Esophagus muscularis mucosa (tissue), 4 donors: Measurements from ENCODE around the gene PRKD1. TPM values are rescaled to one million over a fixed set of nuclear protein-coding genes. Genes with fewer than 3 reads are reported as not detected.

Experiments
- DNase-seq: peaks from one replicate; pipeline ENCODE4 v3.0.0-alpha.2; 2017; ENCODE audit errors: extremely low spot score
- H3K27ac ChIP-seq, 4 donors: fragments of 200-600 bp; sonication (generic); replicated peaks in 1 of 4; 1 replicate in 3 of 4; 2 replicates in 1 of 4; pipeline ENCODE4 v1.5.1; 2016 to 2019; ENCODE audit warnings: mild to moderate bottlenecking in 1 of 4
- H3K27me3 ChIP-seq, 4 donors: fragments of 200-600 bp; sonication (generic); one replicate each; pipeline versions ENCODE4 v1.5.1 to v1.6.0; 2016 to 2019
- H3K36me3 ChIP-seq, 4 donors: fragments of 200-600 bp; sonication (generic); one replicate each; pipeline ENCODE4 v1.5.1; 2016 to 2019
- H3K4me1 ChIP-seq, 4 donors: fragments of 200-600 bp; sonication (generic); one replicate each; pipeline ENCODE4 v1.5.1; 2016 to 2019
- H3K4me3 ChIP-seq, 4 donors: fragments of 200-600 bp; sonication (generic); 1 replicate in 2 of 4; 2 replicates in 2 of 4; pipeline ENCODE4 v1.5.1; 2016 to 2019; ENCODE audit warnings: mild to moderate bottlenecking in 4 of 4, moderate library complexity in 1 of 4
- H3K9me3 ChIP-seq, 4 donors: fragments of 200-600 bp; sonication (generic); 1 replicate in 3 of 4; 2 replicates in 1 of 4; pipeline ENCODE4 v1.5.1; 2016 to 2019
- EP300 ChIP-seq: sonication (generic); formaldehyde crosslinking; IDR thresholded peaks from one replicate; pipeline ENCODE4 v1.6.1; 2017; ENCODE audit warnings: antibody characterized with exemption
- POLR2A ChIP-seq: fragments of 450-650 bp; IDR thresholded peaks from one replicate; pipeline ENCODE4 v1.6.1; 2017; ENCODE audit warnings: antibody characterized with exemption, moderate library complexity, mild to moderate bottlenecking, low read depth
- POLR2AphosphoS5 ChIP-seq, 2 donors: sonication (generic); formaldehyde crosslinking; IDR thresholded peaks; one replicate each; pipeline ENCODE4 v1.6.1; 2017; ENCODE audit warnings: antibody characterized with exemption in 2 of 2
- WGBS: methylation state at CpG from one replicate; pipeline ENCODE4 v1.1.5; 2018; 5-methylcytosine and 5-hydroxymethylcytosine counted together
- intact Hi-C: fragments of 100-400 bp; cut with DNase I; formaldehyde crosslinking; loops from one replicate; pipeline ENCODE4 v1.15.1; 2023
- total RNA-seq, 4 donors: library from RNA; depleted of rRNA; stranded (reverse); fragments of >200 nt; gene quantifications; one replicate each; pipeline versions ENCODE4 v1.1.0 to v1.2.1, GENCODE V29; 2016
- TF ChIP-seq, protein P1 (sequence below), 3 experiments: fragments of 200-600 bp in 2 of 3; fragments of 450-650 bp in 1 of 3; sonication (generic) in 2 of 3; IDR thresholded peaks; one replicate each; pipeline ENCODE4 v1.5.1; 2017 to 2019; ENCODE audit warnings: antibody characterized with exemption in 3 of 3, mild to moderate bottlenecking in 2 of 3, moderate library complexity in 1 of 3

PRKD1 gene
- total RNA-seq, 4 donors from 2014 or later = 10.4 to 18.7 (median 14.0) TPM

DNA sequence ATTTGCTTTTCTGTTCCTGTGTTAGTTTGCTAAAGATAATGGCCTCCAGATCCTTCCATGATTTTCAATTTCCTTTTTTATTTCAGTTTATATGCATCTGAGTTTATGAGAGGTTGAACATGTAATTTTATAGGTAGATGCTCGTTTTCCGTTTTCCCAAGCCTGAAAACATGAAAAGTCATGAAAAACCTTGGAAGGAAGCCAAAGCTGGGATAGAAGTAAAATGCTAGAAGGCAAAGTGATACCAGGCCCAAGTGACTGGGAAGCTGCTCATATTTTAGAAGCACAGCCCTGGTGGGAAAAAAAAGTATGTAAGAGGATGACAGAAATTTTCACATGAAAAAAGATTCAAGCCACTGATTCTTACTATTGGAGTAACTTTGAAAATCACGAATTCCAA lies 290.8 kb downstream of the PRKD1 start:
- H3K4me3 ChIP-seq = no peak overlapping the region
- WGBS = 86% methylated on average over 3 of the region's 3 CpGs
- intact Hi-C loops = no loop called here

DNA sequence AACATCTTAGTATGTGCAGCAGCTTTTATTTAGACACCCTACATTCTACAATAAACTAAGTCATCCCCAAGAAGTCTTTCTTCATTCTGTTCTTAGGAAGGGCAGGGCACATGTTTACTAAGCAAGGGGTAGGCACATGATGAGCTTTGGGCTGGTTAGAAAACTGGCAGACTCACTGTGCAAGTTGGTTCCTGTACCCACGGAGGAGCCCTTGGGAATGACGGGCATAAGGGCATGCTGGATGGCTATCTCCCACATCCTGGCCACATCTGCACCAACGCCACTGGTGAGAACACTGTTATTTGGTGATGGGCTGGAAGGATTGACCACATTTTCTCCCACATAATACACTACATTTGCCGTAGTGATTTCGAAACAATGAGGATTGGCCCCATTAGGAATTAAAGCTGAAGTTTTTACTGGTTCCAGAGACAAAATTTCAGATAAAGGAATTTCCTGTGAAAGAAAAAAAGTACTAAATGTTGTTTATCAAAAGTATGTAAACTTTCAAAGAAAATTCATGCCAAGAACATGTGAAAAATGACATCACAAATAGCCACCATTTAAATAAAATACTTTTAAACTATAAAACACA lies 297.0 kb downstream of the PRKD1 start:
- WGBS = 93% methylated on average over 4 of the region's 5 CpGs
- no peak overlapping the region for H3K4me3 ChIP-seq
- DNase-seq = no peak
- no peaks in the 10 kb centered on the region for H3K9me3 ChIP-seq
- no peaks in the 10 kb centered on the region for H3K4me1 ChIP-seq
- TF ChIP-seq EP300 (no peak), POLR2AphosphoS5 (IDR thresholded peaks at IDR 0.05) (no peak), POLR2A (no peak)
- TF ChIP-seq, protein P1, sequence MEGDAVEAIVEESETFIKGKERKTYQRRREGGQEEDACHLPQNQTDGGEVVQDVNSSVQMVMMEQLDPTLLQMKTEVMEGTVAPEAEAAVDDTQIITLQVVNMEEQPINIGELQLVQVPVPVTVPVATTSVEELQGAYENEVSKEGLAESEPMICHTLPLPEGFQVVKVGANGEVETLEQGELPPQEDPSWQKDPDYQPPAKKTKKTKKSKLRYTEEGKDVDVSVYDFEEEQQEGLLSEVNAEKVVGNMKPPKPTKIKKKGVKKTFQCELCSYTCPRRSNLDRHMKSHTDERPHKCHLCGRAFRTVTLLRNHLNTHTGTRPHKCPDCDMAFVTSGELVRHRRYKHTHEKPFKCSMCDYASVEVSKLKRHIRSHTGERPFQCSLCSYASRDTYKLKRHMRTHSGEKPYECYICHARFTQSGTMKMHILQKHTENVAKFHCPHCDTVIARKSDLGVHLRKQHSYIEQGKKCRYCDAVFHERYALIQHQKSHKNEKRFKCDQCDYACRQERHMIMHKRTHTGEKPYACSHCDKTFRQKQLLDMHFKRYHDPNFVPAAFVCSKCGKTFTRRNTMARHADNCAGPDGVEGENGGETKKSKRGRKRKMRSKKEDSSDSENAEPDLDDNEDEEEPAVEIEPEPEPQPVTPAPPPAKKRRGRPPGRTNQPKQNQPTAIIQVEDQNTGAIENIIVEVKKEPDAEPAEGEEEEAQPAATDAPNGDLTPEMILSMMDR (IDR thresholded peaks at IDR 0.05) = no peak
- H3K27ac ChIP-seq = no peak overlapping the region
- no peaks in the 10 kb centered on the region for H3K36me3 ChIP-seq
- intact Hi-C loops = no loop called here
- no peaks in the 10 kb centered on the region for H3K27me3 ChIP-seq

More for the DNA sequence above, 290.8 kb downstream of the PRKD1 start:
- H3K27ac ChIP-seq = no peak overlapping the region
- DNase-seq = no peak
- H3K36me3 ChIP-seq = no peaks in the 10 kb centered on the region
- no peaks in the 10 kb centered on the region for H3K9me3 ChIP-seq
- peaks cover 9 to 17% (median 13%) of the 10 kb centered on the region in 4 donors for H3K4me1 ChIP-seq
- TF ChIP-seq EP300 (no peak), POLR2AphosphoS5 (IDR thresholded peaks at IDR 0.05) (no peak), POLR2A (no peak)
- TF ChIP-seq, protein P1 (IDR thresholded peaks at IDR 0.05) = no peak
- H3K27me3 ChIP-seq = no peaks in the 10 kb centered on the region

DNA sequence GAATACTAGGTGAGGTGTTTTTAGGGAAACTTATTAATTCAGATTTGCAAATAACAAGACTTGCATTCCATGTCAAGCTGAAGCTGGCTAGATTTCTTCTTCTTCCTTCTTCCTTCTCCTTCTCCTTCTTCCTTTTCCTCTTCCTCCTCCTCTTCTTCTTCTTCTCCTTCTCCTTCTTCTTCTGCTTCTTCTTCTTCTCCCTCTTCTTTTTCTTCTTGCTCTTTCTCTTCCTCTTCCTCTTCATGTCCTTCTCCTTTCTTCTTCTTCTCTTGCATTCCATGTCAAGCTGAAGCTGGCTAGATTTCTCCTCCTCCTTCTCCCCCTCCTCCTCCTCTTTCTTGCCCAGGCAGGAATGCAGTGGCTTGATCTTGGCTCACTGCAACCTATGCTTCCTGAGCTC lies 297.8 kb downstream of the PRKD1 start:
- Histone ChIP-seq H3K27ac (no peak overlapping the region), H3K4me3 (no peak overlapping the region), H3K4me1 (no peaks in the 10 kb centered on the region), H3K9me3 (no peaks in the 10 kb centered on the region), H3K27me3 (no peaks in the 10 kb centered on the region), H3K36me3 (no peaks in the 10 kb centered on the region)
- DNase-seq = no peak
- TF ChIP-seq POLR2A (no peak), POLR2AphosphoS5 (IDR thresholded peaks at IDR 0.05) (no peak), EP300 (no peak)
- TF ChIP-seq, protein P1 (IDR thresholded peaks at IDR 0.05) = no peak
- intact Hi-C loops = no loop called here

DNA sequence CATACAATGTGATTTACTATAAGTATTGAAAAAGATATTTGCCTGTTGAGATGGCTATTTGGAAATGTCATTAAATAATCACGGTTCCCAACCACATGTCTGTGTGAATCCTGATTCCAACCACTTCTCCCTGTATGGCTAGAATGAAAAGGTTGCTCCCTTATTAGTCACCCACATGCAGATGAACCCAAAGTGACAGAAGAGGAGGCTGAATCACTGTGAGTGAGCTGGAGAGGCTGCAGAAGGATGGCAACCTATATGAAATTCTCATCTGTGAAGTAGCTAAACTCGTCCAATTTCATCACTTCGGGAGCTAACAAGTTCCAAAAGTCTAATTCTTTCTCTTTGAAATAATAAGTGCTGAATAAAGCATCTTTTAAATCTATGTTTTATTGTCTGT lies 300.5 kb downstream of the PRKD1 start:
- Histone ChIP-seq H3K9me3 (no peaks in the 10 kb centered on the region), H3K4me1 (no peaks in the 10 kb centered on the region), H3K36me3 (peaks cover 0 to 10% (median 0%) of the 10 kb centered on the region in 4 donors), H3K27ac (no peak overlapping the region), H3K4me3 (no peak overlapping the region), H3K27me3 (no peaks in the 10 kb centered on the region)
- intact Hi-C loops = no loop called here
- TF ChIP-seq EP300 (no peak), POLR2AphosphoS5 (IDR thresholded peaks at IDR 0.05) (no peak)
- WGBS = 90% methylated on average over 3 of the region's 3 CpGs
- no peak for DNase-seq

DNA sequence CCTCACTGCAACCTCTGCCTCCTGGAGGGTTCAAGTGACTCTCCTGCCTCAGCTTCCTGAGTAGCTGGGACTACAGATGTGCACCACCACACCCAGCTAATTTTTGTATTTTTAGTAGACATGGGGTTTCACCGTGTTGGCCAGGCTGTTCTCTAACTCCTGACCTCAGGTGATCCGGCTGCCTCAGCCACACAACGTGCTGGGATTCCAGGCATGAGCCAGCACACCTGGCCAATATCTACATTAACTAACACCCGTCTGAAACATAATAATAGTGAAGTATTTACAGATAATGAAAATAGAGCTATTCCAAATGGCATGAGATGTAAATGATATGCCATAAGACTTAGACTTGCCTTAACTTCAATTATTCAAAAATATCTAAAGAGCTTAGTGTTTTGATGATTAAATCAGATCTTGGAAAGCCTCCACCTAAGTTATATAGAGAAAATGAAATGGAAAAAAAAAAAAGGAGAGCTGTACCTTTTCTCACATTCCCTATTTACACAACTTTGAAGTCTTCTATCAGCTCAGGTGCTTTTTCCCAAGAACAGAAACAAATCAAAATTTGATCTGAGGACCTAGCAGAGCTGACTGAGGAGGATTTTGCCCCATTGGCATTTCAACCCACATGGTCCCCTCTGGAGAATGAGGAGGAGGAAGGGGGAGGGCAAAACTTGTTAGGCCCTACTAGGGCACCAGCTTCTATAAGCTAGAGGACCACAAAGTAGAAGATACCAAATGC lies 309.2 kb downstream of the PRKD1 start:
- Histone ChIP-seq H3K27me3 (no peaks in the 10 kb centered on the region), H3K36me3 (peaks cover 0 to 6% (median 2%) of the 10 kb centered on the region in 4 donors), H3K4me1 (no peaks in the 10 kb centered on the region), H3K4me3 (no peak overlapping the region), H3K27ac (no peak overlapping the region), H3K9me3 (no peaks in the 10 kb centered on the region)
- TF ChIP-seq POLR2AphosphoS5 (IDR thresholded peaks at IDR 0.05) (no peak), EP300 (no peak), POLR2A (no peak)
- TF ChIP-seq, protein P1 (IDR thresholded peaks at IDR 0.05) = no peak
- WGBS = 40% methylated on average over 4 of the region's 4 CpGs
- DNase-seq = no peak
- intact Hi-C loops = no loop called here
